Loucy (cell line): ENCODE results near the gene UBA5.

ENCODE experiments used
- H2AFZ ChIP-seq: fragments of 200-600 bp; sonication (generic); 2 replicates; pipeline ENCODE4 v1.6.0; 2016; ENCODE audit warnings: antibody characterized with exemption, mild to moderate bottlenecking, low read length, moderate library complexity
- H3F3A ChIP-seq: fragments of 200-600 bp; 2 replicates; pipeline ENCODE4 v1.6.0; 2016; ENCODE audit warnings: antibody characterized with exemption, low read depth, mild to moderate bottlenecking
- H3K27me3 ChIP-seq: fragments of 200-600 bp; sonication (generic); 2 replicates; pipeline ENCODE4 v1.6.1; 2014; ENCODE audit warnings: low read length, mild to moderate bottlenecking; ENCODE audit not compliant: insufficient read depth, poor library complexity, severe bottlenecking
- H3K36me3 ChIP-seq: fragments of 200-600 bp; sonication (generic); 2 replicates; pipeline ENCODE4 v1.6.1; 2016; ENCODE audit warnings: low read length; ENCODE audit not compliant: insufficient read depth
- H3K4me1 ChIP-seq: fragments of 200-600 bp; sonication (generic); 2 replicates; pipeline ENCODE4 v1.5.1; 2014; ENCODE audit warnings: low read length, mild to moderate bottlenecking; ENCODE audit not compliant: insufficient read depth, poor library complexity, severe bottlenecking
- H3K4me2 ChIP-seq: fragments of 200-600 bp; sonication (generic); 2 replicates; pipeline ENCODE4 v1.6.0; 2014; ENCODE audit warnings: antibody characterized with exemption, low read length, low read depth, mild to moderate bottlenecking; ENCODE audit not compliant: poor library complexity, severe bottlenecking
- H3K4me3 ChIP-seq: fragments of 200-600 bp; sonication (generic); 2 replicates; pipeline ENCODE4 v1.5.1; 2014; ENCODE audit warnings: low read length, mild to moderate bottlenecking, mixed read lengths; ENCODE audit not compliant: poor library complexity, severe bottlenecking
- H3K79me2 ChIP-seq: fragments of 200-600 bp; sonication (generic); 2 replicates; pipeline ENCODE4 v1.6.1; 2014; ENCODE audit warnings: low read length; ENCODE audit not compliant: insufficient read depth
- H3K9ac ChIP-seq: fragments of 200-600 bp; sonication (generic); 2 replicates; pipeline ENCODE4 v1.6.0; 2014; ENCODE audit warnings: mild to moderate bottlenecking, low read depth, low read length, moderate library complexity; ENCODE audit not compliant: poor library complexity, severe bottlenecking
- H3K9me2 ChIP-seq: fragments of 200-600 bp; sonication (generic); replicated peaks from 2 replicates; pipeline ENCODE4 v1.6.1; 2016; ENCODE audit warnings: low read depth, low read length, mixed read lengths
- H3K9me3 ChIP-seq: fragments of 200-600 bp; sonication (generic); 2 replicates; pipeline ENCODE4 v1.6.1; 2014; ENCODE audit warnings: mild to moderate bottlenecking, antibody characterized with exemption, low read length, low read depth; ENCODE audit not compliant: insufficient read depth
- H4K20me1 ChIP-seq: fragments of 200-600 bp; sonication (generic); 2 replicates; pipeline ENCODE4 v1.6.0; 2014; ENCODE audit warnings: antibody characterized with exemption, low read length, mild to moderate bottlenecking; ENCODE audit not compliant: insufficient read depth, poor library complexity, severe bottlenecking
- CTCF ChIP-seq: fragments of 200-600 bp; sonication (generic); conservative IDR thresholded peaks from 2 replicates; pipeline ENCODE4 v1.5.1; 2014; ENCODE audit warnings: mild to moderate bottlenecking, antibody characterized with exemption, low read length
- EZH2phosphoT487 ChIP-seq: fragments of 200-600 bp; IDR thresholded peaks from 2 replicates; pipeline ENCODE4 v1.6.1; 2018; ENCODE audit warnings: antibody characterized with exemption, mild to moderate bottlenecking, moderate library complexity, borderline replicate concordance

The UBA5 gene

DNA sequence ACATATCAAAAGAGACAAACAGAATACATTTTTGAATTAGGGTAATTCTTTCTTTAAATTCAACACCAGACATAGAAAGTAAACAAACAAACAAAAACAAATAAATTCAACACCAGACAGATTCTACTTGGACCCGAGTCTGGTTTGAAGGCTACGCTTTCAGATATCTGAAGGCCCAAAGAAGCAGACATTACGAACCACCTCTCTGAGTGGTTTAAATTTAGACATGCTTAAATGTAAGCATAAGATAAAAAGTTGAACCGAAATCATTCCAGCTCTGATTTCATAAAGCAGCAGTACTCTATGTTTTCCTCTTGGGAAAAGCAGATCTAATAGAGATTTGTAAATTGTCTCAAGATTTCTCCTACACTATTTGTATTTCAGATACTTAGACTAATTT lies 29.9 kb downstream of the UBA5 start:
- Histone ChIP-seq H4K20me1 (no peaks in the 10 kb centered on the region), H3F3A (no peaks in the 10 kb centered on the region), H3K36me3 (peaks cover 70% of the 10 kb centered on the region), H3K27me3 (no peaks in the 10 kb centered on the region), H3K9ac (no peak overlapping the region), H3K9me3 (no peaks in the 10 kb centered on the region), H3K4me2 (no peak overlapping the region), H3K9me2 (no peaks in the 10 kb centered on the region), H3K4me1 (no peaks in the 10 kb centered on the region), H2AFZ (no peak overlapping the region), H3K4me3 (no peak overlapping the region), H3K79me2 (no peaks in the 10 kb centered on the region)
- no peak for TF ChIP-seq EZH2phosphoT487
- no peak for TF ChIP-seq CTCF

DNA sequence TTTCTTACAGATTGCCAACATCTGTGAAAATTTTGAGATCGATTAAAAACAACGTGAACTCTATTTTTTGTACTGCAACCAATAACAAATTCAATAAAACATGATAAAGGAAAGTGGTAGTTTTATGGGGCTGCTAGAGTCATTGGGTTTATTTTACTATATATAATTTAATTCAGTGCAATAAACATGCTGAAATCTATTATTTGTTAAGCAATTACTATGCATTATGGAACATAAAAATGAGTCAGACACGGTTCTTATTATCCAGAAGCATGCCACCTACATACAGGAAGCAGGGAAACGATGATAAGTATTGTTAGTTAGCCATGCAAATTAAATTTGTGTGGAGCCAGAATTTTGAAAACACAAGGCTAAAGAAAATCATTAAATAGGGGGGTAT lies 34.9 kb downstream of the UBA5 start:
- H3K79me2 ChIP-seq: no peaks in the 10 kb centered on the region
- TF ChIP-seq EZH2phosphoT487 (no peak), CTCF (no peak)
- no peak overlapping the region for H2AFZ ChIP-seq
- no peaks in the 10 kb centered on the region for H3K4me1 ChIP-seq
- no peaks in the 10 kb centered on the region for H3K9me3 ChIP-seq
- H4K20me1 ChIP-seq: no peaks in the 10 kb centered on the region
- H3K9ac ChIP-seq: no peak overlapping the region
- H3K36me3 ChIP-seq: peaks cover 75% of the 10 kb centered on the region; the same call in 1 of the 2 replicates
- no peaks in the 10 kb centered on the region for H3K27me3 ChIP-seq
- H3K4me3 ChIP-seq: no peak overlapping the region
- H3F3A ChIP-seq: no peaks in the 10 kb centered on the region
- H3K4me2 ChIP-seq: no peak overlapping the region
- no peaks in the 10 kb centered on the region for H3K9me2 ChIP-seq

DNA sequence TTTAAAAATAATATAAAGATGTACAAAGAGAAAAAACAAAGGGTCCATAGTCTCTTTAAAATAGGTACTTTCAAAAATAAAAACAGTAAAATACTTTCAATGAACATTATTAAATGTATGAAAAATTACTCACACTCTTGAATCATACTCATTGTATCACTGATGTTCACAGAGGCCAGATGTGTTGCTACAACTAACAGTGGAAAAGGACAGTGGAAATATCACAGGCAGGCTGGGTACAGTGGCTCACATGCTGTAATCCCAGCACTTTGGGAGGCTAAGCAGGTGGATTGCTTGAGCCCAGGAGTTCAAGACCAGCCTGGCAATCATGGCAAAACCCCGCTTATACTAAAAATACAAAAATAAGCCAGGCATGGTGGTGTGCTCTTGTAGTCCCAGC lies 35.3 kb downstream of the UBA5 start:
- Histone ChIP-seq H3K27me3 (no peaks in the 10 kb centered on the region), H2AFZ (no peak overlapping the region), H3K9ac (no peak overlapping the region), H3K36me3 (peaks cover 75% of the 10 kb centered on the region; the same call in 1 of the 2 replicates), H3K79me2 (no peaks in the 10 kb centered on the region), H3K4me3 (no peak overlapping the region), H3K9me2 (no peaks in the 10 kb centered on the region), H4K20me1 (no peaks in the 10 kb centered on the region), H3K9me3 (no peaks in the 10 kb centered on the region), H3F3A (no peaks in the 10 kb centered on the region), H3K4me2 (no peak overlapping the region), H3K4me1 (no peaks in the 10 kb centered on the region)
- TF ChIP-seq EZH2phosphoT487: no peak
- no peak for TF ChIP-seq CTCF
